ENCODE results near the gene CCT2.

DNA sequence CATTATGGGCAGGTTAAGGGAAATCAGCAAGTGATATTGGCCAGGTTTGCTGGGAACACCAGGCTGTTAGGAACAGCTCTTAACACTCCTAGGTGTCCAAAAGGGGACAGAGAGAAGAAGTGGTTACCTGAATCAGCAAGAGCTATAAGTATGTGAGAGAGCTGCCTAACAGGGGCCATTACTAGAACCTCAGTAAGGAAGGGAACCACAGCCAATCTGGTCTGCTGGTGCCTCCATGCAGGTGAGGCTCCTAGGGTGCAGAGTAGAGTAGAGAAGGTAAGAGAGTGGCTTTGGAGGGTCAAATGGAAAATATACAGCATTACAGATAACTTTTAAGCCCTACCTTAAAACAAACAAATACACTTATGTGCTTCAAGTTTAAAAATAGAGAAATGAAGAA, 36.6 kb upstream of the CCT2 start:
- no peak for TF ChIP-seq POLR2A (IDR thresholded peaks at IDR 0.05)
- TF ChIP-seq, protein P1, sequence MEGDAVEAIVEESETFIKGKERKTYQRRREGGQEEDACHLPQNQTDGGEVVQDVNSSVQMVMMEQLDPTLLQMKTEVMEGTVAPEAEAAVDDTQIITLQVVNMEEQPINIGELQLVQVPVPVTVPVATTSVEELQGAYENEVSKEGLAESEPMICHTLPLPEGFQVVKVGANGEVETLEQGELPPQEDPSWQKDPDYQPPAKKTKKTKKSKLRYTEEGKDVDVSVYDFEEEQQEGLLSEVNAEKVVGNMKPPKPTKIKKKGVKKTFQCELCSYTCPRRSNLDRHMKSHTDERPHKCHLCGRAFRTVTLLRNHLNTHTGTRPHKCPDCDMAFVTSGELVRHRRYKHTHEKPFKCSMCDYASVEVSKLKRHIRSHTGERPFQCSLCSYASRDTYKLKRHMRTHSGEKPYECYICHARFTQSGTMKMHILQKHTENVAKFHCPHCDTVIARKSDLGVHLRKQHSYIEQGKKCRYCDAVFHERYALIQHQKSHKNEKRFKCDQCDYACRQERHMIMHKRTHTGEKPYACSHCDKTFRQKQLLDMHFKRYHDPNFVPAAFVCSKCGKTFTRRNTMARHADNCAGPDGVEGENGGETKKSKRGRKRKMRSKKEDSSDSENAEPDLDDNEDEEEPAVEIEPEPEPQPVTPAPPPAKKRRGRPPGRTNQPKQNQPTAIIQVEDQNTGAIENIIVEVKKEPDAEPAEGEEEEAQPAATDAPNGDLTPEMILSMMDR (IDR thresholded peaks at IDR 0.05): no peak

All from stomach (tissue), 4 donors.